Measurements from ENCODE around the gene NCOA5.

GRCh38 chr20:46071573-46071972, 18.2 kb downstream of the NCOA5 start:
- TF ChIP-seq ZNF274 (IDR thresholded peaks at IDR 0.05; ENCODE audit: low read depth, low read length) (no peak), YY1 (IDR thresholded peaks at IDR 0.05; ENCODE audit: insufficient read depth, insufficient read length) (no peak)

Data from NT2/D1 (cell line).